ENCODE measurements around the gene MFAP2.

Gene MFAP2

GRCh38 chr1:16980473-16981268 is at the start of gene MFAP2:
Gene MFAP2 (minus strand): TSS chr1:16980620. CDS start chr1:16978273, 2,347 bp downstream.
- no peak for DNase-seq (ENCODE audit: low read depth in 2 of 3, low spot score in 1 of 3)

- no peak for DNase-seq (ENCODE audit: low read depth in 2 of 3, low spot score in 1 of 3)
These were observed 49.8 kb upstream of the MFAP2 start for GRCh38 chr1:17030206-17030605.

GRCh38 chr1:17028662-17029188 is 48.3 kb upstream of the MFAP2 start:
- DNase-seq (ENCODE audit: low read depth in 2 of 3, low spot score in 1 of 3) = no peak

GRCh38 chr1:17027900-17028299 is 47.5 kb upstream of the MFAP2 start:
- no peak for DNase-seq (ENCODE audit: low read depth in 2 of 3, low spot score in 1 of 3)

- DNase-seq (ENCODE audit: low read depth in 2 of 3, low spot score in 1 of 3) = no peak
These were observed 47.0 kb upstream of the MFAP2 start for GRCh38 chr1:17027403-17027802.

GRCh38 chr1:17024721-17025120 is 44.3 kb upstream of the MFAP2 start:
- no peak for DNase-seq (ENCODE audit: low read depth in 2 of 3, low spot score in 1 of 3)

- DNase-seq (ENCODE audit: low read depth in 2 of 3, low spot score in 1 of 3) = no peak
These were observed 43.2 kb upstream of the MFAP2 start for GRCh38 chr1:17023573-17023972.

- no peak for DNase-seq (ENCODE audit: low read depth in 2 of 3, low spot score in 1 of 3)
These were observed 42.7 kb upstream of the MFAP2 start for GRCh38 chr1:17023102-17023501.

- DNase-seq (ENCODE audit: low read depth in 2 of 3, low spot score in 1 of 3) = no peak
These were observed 41.5 kb upstream of the MFAP2 start for GRCh38 chr1:17021896-17022295.

GRCh38 chr1:17020502-17020901 is 40.1 kb upstream of the MFAP2 start:
- DNase-seq (ENCODE audit: low read depth in 2 of 3, low spot score in 1 of 3) = no peak

GRCh38 chr1:17018849-17019248 is 38.4 kb upstream of the MFAP2 start:
- no peak for DNase-seq (ENCODE audit: low read depth in 2 of 3, low spot score in 1 of 3)

- DNase-seq (ENCODE audit: low read depth in 2 of 3, low spot score in 1 of 3) = no peak
These were observed 37.0 kb upstream of the MFAP2 start for GRCh38 chr1:17017435-17017834.

GRCh38 chr1:17016317-17016661 is 35.9 kb upstream of the MFAP2 start:
- no peak for DNase-seq (ENCODE audit: low read depth in 2 of 3, low spot score in 1 of 3)

- no peak for DNase-seq (ENCODE audit: low read depth in 2 of 3, low spot score in 1 of 3)
These were observed 34.5 kb upstream of the MFAP2 start for GRCh38 chr1:17014671-17015567.

- DNase-seq (ENCODE audit: low read depth in 2 of 3, low spot score in 1 of 3) = no peak
These were observed 33.3 kb upstream of the MFAP2 start for GRCh38 chr1:17013491-17014320.

GRCh38 chr1:17012775-17013490 is 32.5 kb upstream of the MFAP2 start:
- DNase-seq (ENCODE audit: low read depth in 2 of 3, low spot score in 1 of 3) = no peak

GRCh38 chr1:17011439-17012307 is 31.3 kb upstream of the MFAP2 start, which contains the start of gene ATP13A2:
Gene ATP13A2 (minus strand): TSS chr1:17011928. CDS start chr1:17011738, 190 bp downstream.
- peak; percentile 54 to 79 (median 62) for DNase-seq (ENCODE audit: low read depth in 2 of 3, low spot score in 1 of 3)

- DNase-seq (ENCODE audit: low read depth in 2 of 3, low spot score in 1 of 3) = no peak
These were observed 30.6 kb upstream of the MFAP2 start for GRCh38 chr1:17011092-17011438.

- DNase-seq (ENCODE audit: low read depth in 2 of 3, low spot score in 1 of 3) = no peak
These were observed 29.3 kb upstream of the MFAP2 start for GRCh38 chr1:17009706-17010105.

Data from stimulated activated CD4-positive, alpha-beta T cell treated with anti-CD3 and anti-CD28 coated beads, Interleukin-12 subunit alpha, Interleukin-12 subunit beta, amount 100 ng/mL, for 48 hours (primary cell).